SK-N-MC (cell line): Measurements from ENCODE around the gene DNAJC5.
A peak's percentile ranks its signal among the peaks of the same experiment; 100 is the strongest.
"Not testable (repeated sequence)": the region's sequence is repeated elsewhere in the genome, so short reads cannot be mapped to it uniquely, and the experiment has no call there.

Experiments
- DNase-seq: peaks from one replicate; pipeline ENCODE4 v3.0.0-alpha.2; 2011; ENCODE audit warnings: low read depth, low spot score
- H3K27ac ChIP-seq: fragments of 200-600 bp; sonication (generic); 2 replicates; pipeline ENCODE4 v1.5.1; 2016; ENCODE audit warnings: mixed run types
- H3K36me3 ChIP-seq: fragments of 200-600 bp; sonication (generic); 2 replicates; pipeline ENCODE4 v1.6.1; 2017; ENCODE audit warnings: antibody characterized with exemption, low read length, mixed read lengths; ENCODE audit not compliant: insufficient read depth
- H3K4me3 ChIP-seq: fragments of 200-600 bp; sonication (generic); 2 replicates; pipeline ENCODE4 v1.5.1; 2016
- H3K9ac ChIP-seq: fragments of 200-600 bp; sonication (generic); 2 replicates; pipeline ENCODE4 v1.8.0; 2017; ENCODE audit warnings: mixed run types, mixed read lengths; ENCODE audit not compliant: insufficient read length
- H3K9me3 ChIP-seq: fragments of 200-600 bp; sonication (generic); 2 replicates; pipeline ENCODE4 v1.6.1; 2017; ENCODE audit warnings: low read depth, mild to moderate bottlenecking, antibody characterized with exemption, low read length, moderate library complexity, mixed read lengths
- EZH2 ChIP-seq: fragments of 200-600 bp; sonication (generic); IDR thresholded peaks from one replicate; pipeline ENCODE4 v1.6.1; 2017; ENCODE audit warnings: antibody characterized with exemption
- FOXP2 ChIP-seq: optimal IDR thresholded peaks from 2 replicates; pipeline ENCODE3; 2011; ENCODE audit warnings: mild to moderate bottlenecking, moderate library complexity; ENCODE audit not compliant: insufficient read depth; ENCODE audit errors: extremely low read length, control extremely low read depth
- POLR2AphosphoS5 ChIP-seq: IDR thresholded peaks from 2 replicates; pipeline ENCODE4 v1.6.1; 2012; ENCODE audit warnings: mild to moderate bottlenecking, low read depth, low read length, borderline replicate concordance

Gene DNAJC5

GRCh38 chr20:63957690-63958441 lies 62.9 kb downstream of the DNAJC5 start:
- Histone ChIP-seq H3K4me3 (peak overlapping the region; percentile 84), H3K36me3 (peaks cover 17% of the 10 kb centered on the region; the same call in 1 of the 2 replicates), H3K27ac (peak overlapping the region; percentile 86; the same call in 1 of the 2 replicates), H3K9ac (no peak overlapping the region), H3K9me3 (no peaks in the 10 kb centered on the region)
- TF ChIP-seq POLR2AphosphoS5: no peak
- no peak for TF ChIP-seq FOXP2
- no peak for TF ChIP-seq EZH2
- DNase-seq: no peak

GRCh38 chr20:63958471-63958870 lies 63.5 kb downstream of the DNAJC5 start:
- H3K27ac ChIP-seq: peak overlapping the region; percentile 86; the same call in 1 of the 2 replicates
- no peak overlapping the region for H3K4me3 ChIP-seq
- H3K36me3 ChIP-seq: peaks cover 23% of the 10 kb centered on the region; the same call in 1 of the 2 replicates
- no peaks in the 10 kb centered on the region for H3K9me3 ChIP-seq
- DNase-seq: no peak
- TF ChIP-seq EZH2: no peak
- no peak for TF ChIP-seq FOXP2
- no peak overlapping the region for H3K9ac ChIP-seq

GRCh38 chr20:63958964-63959698 lies 64.2 kb downstream of the DNAJC5 start:
- peak overlapping the region; percentile 16; the same call in 1 of the 2 replicates for H3K27ac ChIP-seq
- no peak overlapping the region for H3K4me3 ChIP-seq
- no peak overlapping the region for H3K9ac ChIP-seq
- no peaks in the 10 kb centered on the region for H3K9me3 ChIP-seq
- no peak for TF ChIP-seq FOXP2
- TF ChIP-seq POLR2AphosphoS5: no peak
- no peak for TF ChIP-seq EZH2
- peaks cover 29% of the 10 kb centered on the region; the same call in 1 of the 2 replicates for H3K36me3 ChIP-seq
- DNase-seq: no peak

GRCh38 chr20:63959699-63960075 lies 64.8 kb downstream of the DNAJC5 start:
- H3K9ac ChIP-seq: no peak overlapping the region
- DNase-seq: no peak
- TF ChIP-seq FOXP2: no peak
- no peak for TF ChIP-seq POLR2AphosphoS5
- no peak for TF ChIP-seq EZH2
- H3K9me3 ChIP-seq: no peaks in the 10 kb centered on the region
- H3K27ac ChIP-seq: no peak overlapping the region
- peaks cover 34% of the 10 kb centered on the region; the same call in 1 of the 2 replicates for H3K36me3 ChIP-seq
- H3K4me3 ChIP-seq: no peak overlapping the region

- not testable (repeated sequence) for DNase-seq, H3K4me3 ChIP-seq, H3K9me3 ChIP-seq, H3K9ac ChIP-seq, H3K27ac ChIP-seq
- peaks cover 34% of the 10 kb centered on the region; the same call in 1 of the 2 replicates for H3K36me3 ChIP-seq
Measured at GRCh38 chr20:63960654-63961621, 66.0 kb downstream of the DNAJC5 start.

GRCh38 chr20:63961664-63962425 lies 66.9 kb downstream of the DNAJC5 start:
- Histone ChIP-seq H3K27ac (no peak overlapping the region), H3K36me3 (peaks cover 43% of the 10 kb centered on the region), H3K4me3 (no peak overlapping the region), H3K9me3 (no peaks in the 10 kb centered on the region), H3K9ac (no peak overlapping the region)
- DNase-seq: no peak
- TF ChIP-seq FOXP2 (no peak), POLR2AphosphoS5 (no peak), EZH2 (no peak)

- Histone ChIP-seq H3K36me3 (peaks cover 51% of the 10 kb centered on the region), H3K9me3 (no peaks in the 10 kb centered on the region), H3K27ac (no peak overlapping the region), H3K4me3 (no peak overlapping the region), H3K9ac (no peak overlapping the region)
- TF ChIP-seq POLR2AphosphoS5 (no peak; the same call in 1 of the 2 replicates), FOXP2 (no peak), EZH2 (no peak)
- no peak for DNase-seq
Measured at GRCh38 chr20:63962426-63963347, 67.8 kb downstream of the DNAJC5 start.
